Measurements from ENCODE around the gene ZNF529.

ZNF529 gene

DNA sequence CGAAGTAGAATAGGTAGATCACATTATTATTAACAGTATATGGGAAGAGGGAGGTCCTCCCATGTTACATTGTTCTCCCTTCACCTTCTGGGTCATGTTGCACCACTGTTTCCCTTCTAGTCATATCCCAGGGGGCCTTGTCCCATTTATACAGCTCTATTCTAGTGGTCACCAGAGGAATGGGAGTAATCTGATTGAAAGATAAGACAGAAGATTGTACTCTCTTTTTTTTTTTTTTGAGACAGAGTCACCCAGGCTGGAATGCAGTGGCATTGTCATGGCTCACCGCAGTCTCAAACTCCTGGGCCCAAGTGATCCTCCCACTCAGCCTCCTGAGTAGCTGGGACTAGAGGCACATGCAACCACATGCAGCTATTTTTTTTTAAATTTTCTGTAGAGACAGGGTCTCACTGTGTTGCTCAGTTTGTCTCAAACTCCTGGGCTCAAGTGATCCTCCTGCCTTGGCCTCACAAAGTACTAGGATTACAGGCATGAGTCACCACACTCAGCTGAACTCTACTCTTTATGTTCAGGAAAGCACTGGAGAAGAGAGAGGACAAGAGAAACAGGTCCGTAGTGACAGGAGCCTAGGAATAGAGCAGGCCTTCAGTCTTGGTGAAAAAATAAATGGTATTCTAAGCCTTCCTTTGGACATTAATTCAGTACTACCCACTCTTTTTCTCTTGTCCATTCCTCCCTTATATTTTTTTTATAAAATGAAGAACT lies 4.3 kb upstream of the ZNF529 start:
- no peak overlapping the region for H3K4me3 ChIP-seq (replicated peaks; ENCODE audit: low read depth, low read length)
- no peak for TF ChIP-seq CTCF (IDR thresholded peaks at IDR 0.05; ENCODE audit: low read length, missing control alignments)
- no peak for DNase-seq (ENCODE audit: low read depth)

DNA sequence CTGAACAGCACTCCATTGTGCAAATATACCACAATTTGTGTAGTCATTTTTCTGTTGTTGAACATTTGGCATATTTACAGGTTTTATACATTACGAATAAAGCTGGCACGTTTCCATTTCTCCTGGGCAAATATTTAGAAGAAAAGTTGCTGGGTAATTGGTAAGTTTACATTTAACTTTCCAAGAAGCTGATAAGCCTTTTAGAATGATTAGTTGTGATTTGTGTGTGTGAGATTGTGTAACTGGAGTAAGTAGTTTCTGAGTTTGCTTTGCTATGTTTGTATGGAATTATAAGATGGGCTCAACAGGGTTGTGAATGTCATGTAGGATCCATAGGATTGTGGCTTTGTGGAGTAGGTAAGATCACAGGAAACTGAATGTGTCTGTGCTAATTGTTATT lies 1.6 kb upstream of the ZNF529 start:
- no peak for TF ChIP-seq CTCF (IDR thresholded peaks at IDR 0.05; ENCODE audit: low read length, missing control alignments)
- DNase-seq (ENCODE audit: low read depth): no peak
- H3K4me3 ChIP-seq (replicated peaks; ENCODE audit: low read depth, low read length): peak overlapping the region; percentile 61

DNA sequence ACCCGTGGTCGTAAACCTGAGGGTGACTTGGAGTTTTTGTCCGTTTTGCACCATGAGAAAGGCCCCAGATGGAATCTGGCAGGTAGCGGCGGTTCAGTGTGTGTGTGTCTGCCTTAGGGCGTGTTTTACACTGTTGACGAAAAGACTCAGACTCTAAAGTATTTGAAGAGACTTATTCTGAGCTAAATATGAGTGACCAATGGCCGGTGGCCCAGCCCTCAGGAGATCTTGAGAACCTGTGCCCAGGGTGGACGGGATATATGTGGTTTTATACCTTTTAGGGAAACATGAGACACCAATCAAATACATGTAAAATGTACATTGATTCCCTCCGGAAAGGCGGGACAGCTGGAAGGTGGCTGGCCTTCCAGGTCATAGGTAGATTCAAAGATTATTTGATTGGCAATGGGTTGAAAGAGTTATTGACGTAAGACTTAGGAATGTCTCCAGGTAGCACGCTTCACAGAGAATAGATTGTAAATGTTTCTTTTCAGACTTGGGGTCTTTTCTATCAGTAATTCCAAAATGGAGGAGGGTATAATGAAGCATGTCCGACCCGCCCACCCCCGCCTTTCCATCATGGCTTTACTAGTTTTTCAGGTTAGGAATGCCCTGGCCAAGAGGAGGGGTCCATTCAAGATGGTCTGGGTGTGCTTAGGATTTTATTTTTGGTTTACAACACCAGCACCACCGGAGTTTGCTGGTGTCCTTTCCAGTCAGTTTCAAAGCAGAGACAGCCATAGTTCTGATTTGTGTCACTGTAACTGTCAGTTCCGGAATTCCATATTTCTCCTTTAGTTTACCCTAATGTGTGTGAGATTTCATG lies 1.0 kb upstream of the ZNF529 start:
- TF ChIP-seq CTCF (IDR thresholded peaks at IDR 0.05; ENCODE audit: low read length, missing control alignments): no peak
- peak; percentile 36 for DNase-seq (ENCODE audit: low read depth)
- H3K4me3 ChIP-seq (replicated peaks; ENCODE audit: low read depth, low read length): peak overlapping the region; percentile 61

- peak overlapping the region; percentile 61 for H3K4me3 ChIP-seq (replicated peaks; ENCODE audit: low read depth, low read length)
- DNase-seq (ENCODE audit: low read depth): no peak
- TF ChIP-seq CTCF (IDR thresholded peaks at IDR 0.05; ENCODE audit: low read length, missing control alignments): no peak
These were observed 486 bp downstream of the ZNF529 start for GRCh38 chr19:36572593-36573019.

GRCh38 chr19:36564391-36564790 lies 8.7 kb downstream of the ZNF529 start:
- no peak for DNase-seq (ENCODE audit: low read depth)
- no peak overlapping the region for H3K4me3 ChIP-seq (replicated peaks; ENCODE audit: low read depth, low read length)
- TF ChIP-seq CTCF (IDR thresholded peaks at IDR 0.05; ENCODE audit: low read length, missing control alignments): no peak

- H3K4me3 ChIP-seq (replicated peaks; ENCODE audit: low read depth, low read length): no peak overlapping the region
- DNase-seq (ENCODE audit: low read depth): peak; percentile 21
- TF ChIP-seq CTCF (IDR thresholded peaks at IDR 0.05; ENCODE audit: low read length, missing control alignments): no peak
These were observed 25.9 kb downstream of the ZNF529 start for GRCh38 chr19:36547001-36547732.
